GM21447 (cell line): ENCODE results near the gene PDIA4.

ENCODE experiments used
- ATAC-seq: cut with Tn5 transposase; IDR thresholded peaks from one replicate; pipeline ENCODE4 v1.9.1; 2021; ENCODE audit not compliant: unreplicated experiment

Gene PDIA4

DNA sequence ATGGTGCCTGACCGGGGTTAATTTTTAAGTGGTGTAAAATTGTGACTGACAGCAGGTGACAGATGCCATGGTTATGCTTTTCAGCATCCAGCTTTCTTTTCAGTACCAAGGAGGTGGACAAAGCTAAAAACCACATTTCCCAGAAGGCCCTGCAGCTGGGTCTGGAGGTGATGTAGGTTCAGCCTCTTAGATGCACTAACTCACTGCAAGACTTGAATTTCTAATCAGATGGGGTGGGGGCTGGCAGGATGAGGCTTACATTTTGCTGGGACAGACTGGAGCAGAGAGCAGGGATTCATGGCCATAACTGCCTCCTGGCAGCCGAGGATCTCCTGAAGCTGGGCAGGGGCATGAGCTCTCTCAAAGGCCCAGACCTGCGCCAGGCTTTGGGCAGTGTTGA lies 52.4 kb downstream of the PDIA4 start:
- no peak for ATAC-seq

GRCh38 chr7:148973256-148973655 lies 55.0 kb downstream of the PDIA4 start:
- ATAC-seq: no peak

GRCh38 chr7:148972375-148972774 lies 55.9 kb downstream of the PDIA4 start:
- no peak for ATAC-seq

- ATAC-seq: no peak
Measured at GRCh38 chr7:148967602-148968001, 60.7 kb downstream of the PDIA4 start.

DNA sequence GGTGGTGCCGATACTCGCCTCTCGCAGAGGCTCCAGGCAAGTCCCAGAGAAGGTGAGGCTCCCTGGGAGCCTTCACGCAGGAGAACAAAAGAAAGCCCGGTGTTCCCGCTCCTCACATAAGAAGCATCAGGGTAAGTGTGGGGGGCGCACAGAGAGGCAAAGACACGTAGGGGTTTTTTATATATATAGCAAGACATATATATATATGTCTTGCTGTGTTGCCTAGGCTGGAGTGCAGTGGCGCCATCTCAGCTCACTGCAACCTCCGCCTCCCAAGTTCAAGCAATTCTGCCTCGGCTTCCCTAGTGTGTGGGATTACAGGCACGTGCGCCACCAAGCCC lies 61.3 kb downstream of the PDIA4 start:
- no peak for ATAC-seq

DNA sequence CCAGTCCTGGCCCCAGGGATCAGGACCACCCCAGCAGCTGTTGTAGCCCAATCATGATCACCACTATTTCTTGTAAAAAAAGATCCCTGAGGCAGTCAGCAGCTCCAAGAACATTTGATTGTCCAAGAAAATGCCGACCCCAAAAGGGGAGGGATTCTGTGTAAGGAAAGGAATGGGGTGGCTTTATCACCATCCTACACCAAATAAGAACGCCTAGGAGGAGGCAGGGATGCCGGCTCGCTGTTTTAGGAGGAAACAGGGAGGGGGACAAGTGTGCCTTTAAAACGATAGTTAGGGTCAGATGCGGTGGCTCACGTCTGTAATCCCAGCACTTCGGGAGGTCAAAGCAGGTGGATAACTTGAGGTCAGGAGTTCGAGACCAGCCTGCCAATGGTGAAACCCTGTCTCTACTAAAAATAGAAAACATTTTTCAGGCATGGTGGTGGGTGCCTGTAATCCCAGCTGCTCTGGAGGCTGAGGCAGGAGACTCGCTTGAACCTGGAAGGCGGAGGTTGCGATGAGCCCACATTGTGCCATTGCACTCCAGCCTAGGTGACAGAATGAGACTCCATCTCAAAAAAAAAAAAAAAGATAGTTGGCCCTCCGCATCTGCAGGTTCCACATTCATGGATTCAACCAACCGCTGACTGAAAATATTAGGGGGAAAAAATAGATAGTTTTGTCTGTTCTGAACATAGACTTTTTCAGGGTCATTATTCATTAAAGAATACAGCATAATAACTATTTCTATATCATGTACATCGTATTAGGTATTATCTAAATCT lies 63.6 kb downstream of the PDIA4 start:
- ATAC-seq: no peak

- ATAC-seq: no peak
Measured at GRCh38 chr7:148963583-148964482, 64.5 kb downstream of the PDIA4 start.

DNA sequence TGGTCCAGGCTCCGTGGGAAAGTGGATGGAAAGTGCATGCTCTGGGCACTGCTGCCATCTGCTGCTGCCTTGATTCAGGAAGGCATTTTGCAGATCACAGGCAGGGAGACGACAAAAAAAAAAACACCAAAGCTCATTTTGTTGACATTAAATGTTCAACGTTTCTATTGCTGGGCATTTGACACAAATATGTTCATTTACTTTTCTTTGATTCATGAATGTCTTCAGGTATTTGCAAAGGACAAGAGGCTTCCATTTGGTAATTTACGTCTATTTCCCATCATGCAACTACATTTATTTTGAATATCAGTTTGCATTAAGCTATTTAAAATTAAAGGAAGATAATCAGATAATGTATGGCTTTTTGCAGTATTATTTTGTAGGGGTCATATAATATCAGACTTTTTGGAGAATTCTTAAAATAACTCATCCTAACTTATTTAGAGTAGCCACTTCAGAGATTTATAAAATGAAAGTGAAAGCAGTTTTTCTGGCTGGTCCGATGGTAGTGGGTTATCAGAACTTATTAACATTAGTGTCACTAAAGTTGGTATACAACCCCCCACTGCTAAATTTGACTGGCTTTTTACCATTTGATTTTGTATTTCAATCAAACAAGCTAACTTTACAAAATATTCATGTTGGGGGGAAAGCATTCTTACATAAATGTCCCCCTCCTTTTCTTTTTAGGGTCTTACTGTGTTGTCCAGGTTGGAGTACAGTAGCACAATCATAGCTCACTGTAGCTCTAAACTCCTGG lies 65.3 kb downstream of the PDIA4 start:
- ATAC-seq: peak; percentile 55

DNA sequence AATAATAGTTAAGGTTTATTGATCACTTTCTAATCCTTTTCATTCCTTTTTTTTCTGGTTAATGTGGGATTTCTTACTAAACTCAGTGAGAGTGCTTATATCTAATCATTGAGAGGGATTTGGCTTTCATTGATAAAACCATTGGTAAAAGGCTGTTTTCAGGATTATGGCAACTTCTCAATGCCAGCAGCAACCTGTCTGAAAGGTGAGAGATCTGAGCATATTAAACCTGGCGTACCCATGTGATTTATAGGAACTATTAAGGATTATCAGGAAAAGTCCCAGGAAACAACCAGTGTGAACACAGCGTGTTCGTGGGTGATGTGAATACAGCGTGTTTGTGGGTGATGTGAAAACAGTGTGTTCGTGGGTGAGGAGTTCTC lies 65.9 kb downstream of the PDIA4 start:
- no peak for ATAC-seq

GRCh38 chr7:148959726-148960125 lies 68.6 kb downstream of the PDIA4 start:
- no peak for ATAC-seq

GRCh38 chr7:148958061-148958460 lies 70.2 kb downstream of the PDIA4 start:
- no peak for ATAC-seq

GRCh38 chr7:148954766-148955165 lies 73.5 kb downstream of the PDIA4 start:
- ATAC-seq: no peak

GRCh38 chr7:148953676-148954075 lies 74.6 kb downstream of the PDIA4 start:
- ATAC-seq: no peak
